Keratinocyte (primary cell): ENCODE data around the gene DNAJC25. TPM values are rescaled to one million over a fixed set of nuclear protein-coding genes. Genes with fewer than 3 reads are reported as not detected.

Experiments used
- DNase-seq: peaks from one replicate; pipeline ENCODE4 v3.0.0-alpha.2; 2011; ENCODE audit warnings: low read depth, missing footprints, low spot score
- FAIRE-seq: peaks from 2 replicates; lab custom pipeline; 2011; peaks lifted over from hg19 to GRCh38; lab: Jason Lieb, UNC
- H2AFZ ChIP-seq: 2 replicates; pipeline ENCODE4 v1.6.0; 2012; ENCODE audit warnings: low read length, control low read depth, inconsistent platforms; ENCODE audit not compliant: control insufficient read depth
- H3K27ac ChIP-seq: 2 replicates; pipeline ENCODE4 v1.5.1; 2011; ENCODE audit warnings: low read length; ENCODE audit not compliant: control insufficient read depth, insufficient read depth
- H3K27me3 ChIP-seq: 3 replicates; pipeline ENCODE4 v1.6.0; 2011; ENCODE audit warnings: low read length; ENCODE audit not compliant: control insufficient read depth, insufficient read depth; ENCODE audit errors: extremely low read depth
- H3K36me3 ChIP-seq, 2 experiments: 2 replicates in 1 of 2; 3 replicates in 1 of 2; pipeline ENCODE4 v1.5.1; 2011; ENCODE audit warnings: low read length in 2 of 2, mild to moderate bottlenecking in 1 of 2; ENCODE audit not compliant: control insufficient read depth in 2 of 2, insufficient read depth in 2 of 2; ENCODE audit errors: extremely low read depth in 1 of 2
- H3K4me1 ChIP-seq: 3 replicates; pipeline ENCODE4 v1.5.1; 2011; ENCODE audit warnings: low read length; ENCODE audit not compliant: control insufficient read depth, insufficient read depth; ENCODE audit errors: extremely low read depth
- H3K4me2 ChIP-seq: 3 replicates; pipeline ENCODE4 v1.6.0; 2011; ENCODE audit warnings: low read depth, low read length; ENCODE audit not compliant: control insufficient read depth, insufficient read depth; ENCODE audit errors: extremely low read depth
- H3K4me3 ChIP-seq, 3 experiments: fragments of 200-600 bp in 1 of 3; sonication (generic) in 1 of 3; 2 replicates in 2 of 3; 3 replicates in 1 of 3; pipeline ENCODE4 v1.5.1; 2011 to 2016; ENCODE audit warnings: low read length in 3 of 3, mild to moderate bottlenecking in 3 of 3, control low read depth in 2 of 3, inconsistent platforms in 1 of 3, low read depth in 1 of 3, mixed read lengths in 1 of 3, mixed run types in 1 of 3, moderate library complexity in 1 of 3; ENCODE audit not compliant: control insufficient read depth in 2 of 3, insufficient read depth in 2 of 3; ENCODE audit errors: extremely low read depth in 1 of 3
- H3K79me2 ChIP-seq: 2 replicates; pipeline ENCODE4 v1.6.0; 2012; ENCODE audit warnings: low read length; ENCODE audit not compliant: control insufficient read depth, insufficient read depth
- H3K9ac ChIP-seq: 3 replicates; pipeline ENCODE4 v1.6.0; 2011; ENCODE audit warnings: low read length; ENCODE audit not compliant: control insufficient read depth, insufficient read depth; ENCODE audit errors: extremely low read depth
- H3K9me1 ChIP-seq: 3 replicates; pipeline ENCODE4 v1.6.0; 2011; ENCODE audit warnings: low read length; ENCODE audit not compliant: control insufficient read depth, insufficient read depth; ENCODE audit errors: extremely low read depth
- H3K9me3 ChIP-seq: 2 replicates; pipeline ENCODE4 v1.5.1; 2012; ENCODE audit warnings: low read depth, low read length; ENCODE audit not compliant: control insufficient read depth
- H4K20me1 ChIP-seq: 3 replicates; pipeline ENCODE4 v1.6.0; 2011; ENCODE audit warnings: low read length; ENCODE audit not compliant: control insufficient read depth, insufficient read depth; ENCODE audit errors: extremely low read depth
- CTCF ChIP-seq, 3 experiments: IDR thresholded peaks in 1 of 3; conservative IDR thresholded peaks in 1 of 3; optimal IDR thresholded peaks in 1 of 3; 2 replicates in 2 of 3; 3 replicates in 1 of 3; pipeline versions ENCODE3 to v1.5.1; 2011; ENCODE audit warnings: low read length in 3 of 3, mild to moderate bottlenecking in 3 of 3, moderate library complexity in 2 of 3, control low read depth in 1 of 3, inconsistent platforms in 1 of 3; ENCODE audit not compliant: insufficient read depth in 2 of 3; ENCODE audit errors: extremely low read depth in 1 of 3
- EZH2 ChIP-seq: IDR thresholded peaks from one replicate; pipeline ENCODE4 v1.6.1; 2012; ENCODE audit warnings: inconsistent platforms, mild to moderate bottlenecking, low read length, moderate library complexity
- dilution Hi-C: fragments of 300-500 bp; cut with MboI; formaldehyde crosslinking; loops from one replicate; pipeline ENCODE4 v1.7.0; 2020; ENCODE audit warnings: low sequenced_read_pairs; ENCODE audit not compliant: extremely low pct_ligation_motif_present
- polyA plus RNA-seq, 5 experiments: library from polyadenylated mRNA; depleted of rRNA in 3 of 5; stranded (reverse) in 3 of 5; stranded (forward) in 1 of 5; unstranded in 1 of 5; fragments of >200 nt; gene quantifications; 1 replicate in 1 of 5; 2 replicates in 3 of 5; 3 replicates in 1 of 5; pipeline versions ENCODE4 v1.2.1 to v1.2.3, GENCODE V29; 2011 to 2012; ENCODE audit warnings: missing spikeins in 2 of 5, low read depth in 1 of 5, low replicate concordance in 1 of 5

DNAJC25 gene
- polyA plus RNA-seq, 1 donor (not counting 4 experiments of a cell fraction or from before 2014, with no cell fraction given), result 7.3 TPM

- H3K27ac ChIP-seq, result peak overlapping the region; percentile 81
- no peaks in the 10 kb centered on the region for H3K9me1 ChIP-seq
- peak overlapping the region; percentile 85 for H3K9ac ChIP-seq
- peaks cover 11% of the 10 kb centered on the region for H3K79me2 ChIP-seq
- no peaks in the 10 kb centered on the region for H4K20me1 ChIP-seq
- H3K36me3 ChIP-seq, result peaks cover 12 to 21% of the 10 kb centered on the region in 2 experiments
- peak; percentile 66 to 72 (median 70) for TF ChIP-seq CTCF (optimal IDR thresholded peaks at IDR 0.05 in 1 of 3, IDR thresholded peaks at IDR 0.05 in 1 of 3, conservative IDR thresholded peaks at IDR 0.05 in 1 of 3; ENCODE audit: extremely low read depth in 1 of 3, insufficient read depth in 2 of 3, low read length in 3 of 3)
- TF ChIP-seq EZH2, result no peak
- H2AFZ ChIP-seq, result peak overlapping the region; percentile 79
- no peaks in the 10 kb centered on the region for H3K27me3 ChIP-seq
- FAIRE-seq (no peak), DNase-seq (no peak)
- peak overlapping the region; percentile 63 to 96 (median 90) for H3K4me3 ChIP-seq
- H3K9me3 ChIP-seq, result no peaks in the 10 kb centered on the region
- H3K4me2 ChIP-seq, result peak overlapping the region; percentile 94
- dilution Hi-C loops, result no loop called here
- peaks cover 19% of the 10 kb centered on the region for H3K4me1 ChIP-seq
Measured at GRCh38 chr9:111597852-111598732, 33.0 kb upstream of the DNAJC25 start.

GRCh38 chr9:111598733-111599091 lies 32.4 kb upstream of the DNAJC25 start:
- Histone ChIP-seq H3K4me1 (peaks cover 19% of the 10 kb centered on the region), H2AFZ (peak overlapping the region; percentile 79), H3K9ac (peak overlapping the region; percentile 85), H3K4me3 (peak overlapping the region; percentile 63 to 96 (median 90)), H3K79me2 (peaks cover 11% of the 10 kb centered on the region), H3K9me3 (no peaks in the 10 kb centered on the region), H3K4me2 (peak overlapping the region; percentile 94), H4K20me1 (no peaks in the 10 kb centered on the region), H3K36me3 (peaks cover 12 to 21% of the 10 kb centered on the region in 2 experiments), H3K9me1 (no peaks in the 10 kb centered on the region), H3K27me3 (no peaks in the 10 kb centered on the region), H3K27ac (peak overlapping the region; percentile 81)
- DNase-seq (no peak), FAIRE-seq (no peak)
- TF ChIP-seq EZH2 (no peak), CTCF (optimal IDR thresholded peaks at IDR 0.05 in 1 of 3, IDR thresholded peaks at IDR 0.05 in 1 of 3, conservative IDR thresholded peaks at IDR 0.05 in 1 of 3; ENCODE audit: extremely low read depth in 1 of 3, insufficient read depth in 2 of 3, low read length in 3 of 3) (no peak)
- dilution Hi-C loops, result no loop called here
